Measurements from ENCODE around the gene CDK10. TPM values are rescaled to one million over a fixed set of nuclear protein-coding genes. Genes with fewer than 3 reads are reported as not detected.

CDK10 gene
- total RNA-seq, 1 donor from 2014 or later: 58.8 TPM

Other genes with a start within 250 kb of the CDK10 start
- 140 TPM for gene ANKRD11, start 196.1 kb upstream of the CDK10 start, total RNA-seq
- 104 TPM for gene SPG7, start 178.3 kb upstream of the CDK10 start, total RNA-seq
- gene RPL13, start 126.0 kb upstream of the CDK10 start, total RNA-seq: 1,500 TPM
- gene CPNE7, start 110.9 kb upstream of the CDK10 start, total RNA-seq: not detected
- gene DPEP1, start 73.0 kb upstream of the CDK10 start, total RNA-seq: not detected
- gene CHMP1A, start 29.0 kb upstream of the CDK10 start, total RNA-seq: 55.8 TPM
- 6.5 TPM for gene SPATA33, start 28.9 kb upstream of the CDK10 start, total RNA-seq
- 10.6 TPM for gene SPATA2L, start 15.0 kb downstream of the CDK10 start, total RNA-seq
- 14.2 TPM for gene VPS9D1, start 34.2 kb downstream of the CDK10 start, total RNA-seq
- 39.8 TPM for gene ZNF276, start 34.8 kb downstream of the CDK10 start, total RNA-seq
- gene FANCA, start 130.0 kb downstream of the CDK10 start, total RNA-seq: 5.3 TPM
- 3.2 TPM for gene SPIRE2, start 141.8 kb downstream of the CDK10 start, total RNA-seq
- gene TCF25, start 186.9 kb downstream of the CDK10 start, total RNA-seq: 206 TPM
- 5.8 TPM for gene MC1R, start 232.2 kb downstream of the CDK10 start, total RNA-seq
- gene TUBB3, start 236.7 kb downstream of the CDK10 start, total RNA-seq: 2.0 TPM